OCI-LY1 (cell line): Measurements from ENCODE around the gene SLC5A2.

Experiments
- CTCF ChIP-seq: fragments of 200-600 bp; sonication (generic), shearing (Covaris generic); IDR thresholded peaks from 2 replicates; pipeline ENCODE4 v1.5.1; 2017; ENCODE audit warnings: mild to moderate bottlenecking, antibody characterized with exemption, low read length, moderate library complexity, mixed read lengths
- EZH2 ChIP-seq: fragments of 200-600 bp; sonication (generic), shearing (Covaris generic); IDR thresholded peaks from 2 replicates; pipeline ENCODE4 v1.8.0; 2017; ENCODE audit warnings: borderline replicate concordance, mixed run types, mild to moderate bottlenecking, antibody characterized with exemption, low read length, moderate library complexity, mixed read lengths

GRCh38 chr16:31525113-31525512 lies 42.2 kb downstream of the SLC5A2 start:
- TF ChIP-seq CTCF (no peak), EZH2 (no peak)
